ENCODE measurements around the gene TBC1D7. TPM values are rescaled to one million over a fixed set of nuclear protein-coding genes. Genes with fewer than 3 reads are reported as not detected.

TBC1D7 gene
- total RNA-seq, 1 donor from 2014 or later: 18.1 TPM

DNA sequence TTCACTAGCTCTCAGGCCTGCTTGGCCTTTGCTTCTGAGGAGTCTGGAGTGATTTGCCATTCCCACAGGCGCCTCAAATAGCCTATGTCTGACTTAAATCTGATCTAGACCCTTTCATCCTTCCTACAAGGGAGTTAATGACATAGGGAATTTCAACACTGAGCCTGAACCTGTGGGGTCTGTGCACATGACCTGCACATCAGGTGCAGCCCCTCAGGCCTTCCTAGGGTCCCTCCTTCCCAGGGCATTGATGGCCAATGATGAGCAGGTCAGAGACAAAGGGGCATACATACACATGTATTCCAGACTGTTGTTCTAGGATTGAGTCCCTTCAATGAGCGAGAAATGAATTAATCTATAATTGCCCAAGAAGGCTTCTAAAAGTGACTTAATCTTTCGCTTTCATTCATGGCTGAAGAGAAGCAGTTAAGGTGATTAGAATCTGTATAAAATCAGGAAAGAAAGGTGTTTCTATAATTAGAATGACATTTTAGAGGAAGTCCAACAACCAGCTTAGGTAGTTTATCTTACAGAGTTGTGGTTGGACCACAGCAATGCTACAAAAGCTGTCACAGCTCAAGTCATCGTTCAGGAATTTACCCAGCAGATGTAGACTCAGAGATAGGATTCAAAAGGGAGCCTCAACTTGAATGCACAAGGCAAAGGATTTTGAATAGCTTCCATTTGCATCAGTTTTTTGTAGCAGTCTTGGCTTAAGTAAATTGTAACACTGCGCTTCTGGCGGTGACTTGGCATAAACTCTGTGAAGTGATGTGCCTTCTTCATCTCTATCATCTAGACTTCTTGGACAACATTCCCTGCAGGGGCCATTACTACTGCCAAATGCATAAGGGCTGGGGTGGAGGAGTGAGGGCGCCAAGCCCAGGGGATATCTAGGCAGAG is 27.0 kb upstream of the TBC1D7 start:
- TF ChIP-seq, protein P1, sequence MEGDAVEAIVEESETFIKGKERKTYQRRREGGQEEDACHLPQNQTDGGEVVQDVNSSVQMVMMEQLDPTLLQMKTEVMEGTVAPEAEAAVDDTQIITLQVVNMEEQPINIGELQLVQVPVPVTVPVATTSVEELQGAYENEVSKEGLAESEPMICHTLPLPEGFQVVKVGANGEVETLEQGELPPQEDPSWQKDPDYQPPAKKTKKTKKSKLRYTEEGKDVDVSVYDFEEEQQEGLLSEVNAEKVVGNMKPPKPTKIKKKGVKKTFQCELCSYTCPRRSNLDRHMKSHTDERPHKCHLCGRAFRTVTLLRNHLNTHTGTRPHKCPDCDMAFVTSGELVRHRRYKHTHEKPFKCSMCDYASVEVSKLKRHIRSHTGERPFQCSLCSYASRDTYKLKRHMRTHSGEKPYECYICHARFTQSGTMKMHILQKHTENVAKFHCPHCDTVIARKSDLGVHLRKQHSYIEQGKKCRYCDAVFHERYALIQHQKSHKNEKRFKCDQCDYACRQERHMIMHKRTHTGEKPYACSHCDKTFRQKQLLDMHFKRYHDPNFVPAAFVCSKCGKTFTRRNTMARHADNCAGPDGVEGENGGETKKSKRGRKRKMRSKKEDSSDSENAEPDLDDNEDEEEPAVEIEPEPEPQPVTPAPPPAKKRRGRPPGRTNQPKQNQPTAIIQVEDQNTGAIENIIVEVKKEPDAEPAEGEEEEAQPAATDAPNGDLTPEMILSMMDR (IDR thresholded peaks at IDR 0.05): no peak
- intact Hi-C loops (cut with DNase I): no loop called here
- H3K36me3 ChIP-seq: no peaks in the 10 kb centered on the region
- no peaks in the 10 kb centered on the region for H3K9me3 ChIP-seq
- H3K4me3 ChIP-seq: no peak overlapping the region
- no peaks in the 10 kb centered on the region for H3K27me3 ChIP-seq
- H3K4me1 ChIP-seq: peaks cover 31% of the 10 kb centered on the region
- peak overlapping the region; percentile 60 for H3K27ac ChIP-seq
- no peak for ATAC-seq
- no peak for DNase-seq

DNA sequence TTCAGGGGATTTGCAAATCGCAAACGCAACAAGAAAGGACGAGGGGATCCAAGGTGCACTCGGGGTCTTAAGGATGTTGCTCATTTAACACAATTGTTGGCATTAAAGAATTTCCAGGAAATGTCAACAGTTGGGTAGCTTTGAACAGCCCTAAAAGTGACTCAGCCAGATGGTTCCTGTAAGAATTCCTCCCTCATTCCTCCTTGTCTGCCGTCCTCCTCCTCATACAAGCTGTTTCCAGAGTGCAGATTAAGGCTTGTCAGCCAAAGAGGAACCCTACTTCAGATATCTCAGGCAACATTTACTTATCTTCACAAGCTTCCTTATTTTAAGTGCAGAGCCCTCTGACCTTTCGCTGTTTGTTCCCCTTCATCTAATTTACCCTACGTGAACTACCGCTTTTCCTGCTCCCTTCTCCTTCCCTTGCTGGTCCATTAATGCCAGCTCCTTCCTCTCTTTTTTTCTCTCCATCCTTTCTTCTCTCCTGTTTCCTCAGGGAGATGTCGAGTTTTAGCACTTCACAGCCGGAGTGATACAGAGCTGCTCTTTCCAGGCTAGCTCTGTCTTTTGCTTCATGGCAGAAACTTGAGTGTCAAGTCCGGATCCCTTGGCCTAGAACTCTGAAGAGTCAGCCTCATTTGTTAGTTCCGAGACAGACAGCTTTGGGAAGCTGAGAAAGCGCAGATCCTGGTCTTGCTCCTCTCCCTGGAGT is 26.1 kb upstream of the TBC1D7 start:
- intact Hi-C loops (cut with DNase I): no loop called here

DNA sequence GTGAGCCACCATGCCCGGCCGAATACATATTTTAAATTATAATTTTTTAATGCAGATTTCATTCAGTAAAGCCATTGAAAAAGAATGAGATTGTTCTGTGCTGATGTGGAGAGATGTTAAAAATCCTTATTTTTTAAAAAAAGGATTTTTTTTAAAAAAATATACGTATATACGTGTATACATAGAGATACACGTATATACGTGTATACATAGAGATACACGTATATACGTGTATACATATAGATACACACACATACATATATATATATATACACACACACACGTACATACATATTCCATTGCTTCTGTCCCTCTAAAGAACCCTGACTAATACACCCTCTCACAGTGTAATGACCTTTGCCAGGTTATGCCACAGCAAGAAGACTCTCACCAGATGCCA is 23.8 kb upstream of the TBC1D7 start:
- no peak overlapping the region for H3K4me3 ChIP-seq
- ATAC-seq (no peak), DNase-seq (no peak)
- H3K4me1 ChIP-seq: peaks cover 27% of the 10 kb centered on the region
- TF ChIP-seq, protein P1 (IDR thresholded peaks at IDR 0.05): no peak
- intact Hi-C loops (cut with DNase I): no loop called here
- H3K27ac ChIP-seq: no peak overlapping the region
- no peaks in the 10 kb centered on the region for H3K36me3 ChIP-seq
- H3K27me3 ChIP-seq: no peaks in the 10 kb centered on the region
- no peaks in the 10 kb centered on the region for H3K9me3 ChIP-seq

More for the DNA sequence above, 26.1 kb upstream of the TBC1D7 start:
- Histone ChIP-seq H3K9me3 (no peaks in the 10 kb centered on the region), H3K36me3 (no peaks in the 10 kb centered on the region), H3K27ac (peak overlapping the region; percentile 60), H3K27me3 (no peaks in the 10 kb centered on the region), H3K4me1 (peaks cover 27% of the 10 kb centered on the region), H3K4me3 (no peak overlapping the region)
- TF ChIP-seq, protein P1 (IDR thresholded peaks at IDR 0.05): no peak
- ATAC-seq: peak; percentile 82
- no peak for DNase-seq

DNA sequence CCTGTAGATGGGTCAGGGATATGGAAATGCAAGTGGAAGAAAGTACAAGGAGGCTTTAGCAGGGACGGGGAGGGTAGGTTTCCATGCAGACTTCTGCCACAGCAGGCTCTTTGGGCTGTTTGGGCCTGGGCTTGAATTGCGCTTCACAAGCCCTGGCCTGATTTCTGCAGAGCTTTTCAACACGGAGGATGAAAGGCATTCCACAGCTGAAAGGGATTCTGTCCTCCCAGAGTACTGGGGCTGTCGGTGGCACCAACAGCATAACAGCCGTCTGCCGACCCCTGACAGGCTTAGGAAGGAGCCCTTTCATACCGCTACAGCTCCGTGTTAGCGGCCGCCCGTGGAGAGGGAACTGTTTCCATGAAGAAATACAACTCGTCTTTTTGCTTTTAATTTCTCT is 22.9 kb upstream of the TBC1D7 start:
- Histone ChIP-seq H3K4me3 (no peak overlapping the region), H3K27ac (no peak overlapping the region), H3K36me3 (no peaks in the 10 kb centered on the region), H3K9me3 (no peaks in the 10 kb centered on the region), H3K4me1 (peaks cover 24% of the 10 kb centered on the region), H3K27me3 (no peaks in the 10 kb centered on the region)
- TF ChIP-seq, protein P1 (IDR thresholded peaks at IDR 0.05): no peak
- intact Hi-C loops (cut with DNase I): no loop called here
- DNase-seq (no peak), ATAC-seq (no peak)

DNA sequence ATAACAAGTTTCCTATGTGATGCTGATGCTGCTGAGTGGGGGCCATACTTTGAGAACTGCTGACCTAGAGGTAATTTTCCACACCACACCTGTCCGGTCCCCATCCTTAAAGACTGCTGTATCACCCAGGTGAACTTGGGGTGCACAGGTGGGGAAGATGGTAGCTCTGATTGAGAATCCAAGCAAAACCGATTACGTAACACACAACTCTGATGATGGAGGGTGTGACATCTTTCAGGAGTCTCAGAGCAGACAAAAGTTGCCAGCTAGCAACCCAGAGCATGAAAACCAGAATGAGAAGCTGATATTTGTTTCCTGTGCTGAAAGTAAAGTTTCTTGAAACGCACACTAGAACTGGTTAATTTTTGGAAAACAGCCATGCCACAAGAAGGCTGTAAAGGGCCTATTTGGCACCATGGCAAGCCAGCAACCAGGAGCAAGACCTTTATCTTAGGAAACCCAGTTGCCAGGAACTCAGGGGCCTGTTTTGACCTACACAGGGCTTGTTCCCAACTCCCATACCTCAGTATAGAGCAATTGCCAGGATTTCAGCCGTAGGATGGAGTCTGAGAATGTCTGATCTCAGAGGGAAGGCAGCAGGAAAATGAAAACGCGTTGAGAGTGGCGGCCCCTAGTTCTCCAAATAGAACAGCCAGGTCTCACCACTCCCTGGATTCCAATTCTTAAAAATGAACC is 21.6 kb upstream of the TBC1D7 start:
- DNase-seq (no peak), ATAC-seq (no peak)
- TF ChIP-seq, protein P1 (IDR thresholded peaks at IDR 0.05): no peak
- no peak overlapping the region for H3K27ac ChIP-seq
- intact Hi-C loops (cut with DNase I): no loop called here
- H3K4me1 ChIP-seq: peaks cover 13% of the 10 kb centered on the region
- no peaks in the 10 kb centered on the region for H3K36me3 ChIP-seq
- no peaks in the 10 kb centered on the region for H3K27me3 ChIP-seq
- no peak overlapping the region for H3K4me3 ChIP-seq
- H3K9me3 ChIP-seq: no peaks in the 10 kb centered on the region

Data from upper lobe of right lung (tissue), 1 donor.